ENCODE results near the gene COL5A1. TPM values are rescaled to one million over a fixed set of nuclear protein-coding genes. Genes with fewer than 3 reads are reported as not detected.

COL5A1 gene
- total RNA-seq, 1 donor from 2014 or later = 87.1 TPM

DNA sequence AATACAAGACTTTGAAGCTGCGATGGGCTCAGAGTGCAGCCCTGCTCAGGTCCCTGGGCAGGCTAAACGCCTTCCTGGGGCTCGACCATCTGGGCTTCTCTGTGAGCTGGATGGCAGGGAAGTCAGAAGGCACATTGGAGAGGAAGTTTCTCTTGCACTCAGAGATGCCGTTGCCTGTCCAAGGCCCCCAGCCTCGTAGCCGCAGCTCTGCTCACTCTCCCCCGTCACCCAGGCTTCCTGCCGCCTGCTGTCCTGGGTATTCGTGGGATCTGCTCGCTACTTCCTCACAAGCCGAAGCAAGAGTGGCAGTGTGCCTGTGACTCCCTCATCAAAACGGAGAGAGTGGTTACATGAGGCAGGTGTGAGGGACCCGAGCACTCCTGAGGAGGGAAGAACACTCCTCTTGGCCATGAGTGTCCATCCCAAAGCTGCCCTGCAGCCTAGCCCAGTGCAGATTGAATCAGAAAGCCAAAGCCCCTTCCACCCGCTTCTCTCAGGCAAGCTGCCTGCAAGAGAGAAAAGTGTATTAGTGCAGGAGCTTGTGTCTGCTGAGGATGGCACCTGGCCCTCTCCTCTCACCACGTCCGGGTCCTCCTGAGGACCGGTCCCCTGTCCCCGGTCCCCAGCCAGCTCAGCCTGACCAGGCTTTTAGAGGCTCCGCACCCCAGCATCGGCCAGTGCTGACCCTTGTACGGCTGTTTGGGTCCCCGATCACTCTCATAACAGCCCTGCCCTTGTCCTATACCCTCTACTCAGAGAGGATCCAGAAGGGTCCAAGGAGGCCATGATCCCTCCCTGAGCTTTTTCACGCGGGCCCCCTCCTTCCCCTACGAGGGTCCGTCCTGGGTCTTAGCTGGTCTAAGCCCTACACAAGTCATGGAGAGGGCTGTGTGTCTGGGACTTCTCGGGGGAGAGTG is 246.3 kb downstream of the COL5A1 start:
- no peak for DNase-seq (ENCODE audit: low read depth, low spot score)

DNA sequence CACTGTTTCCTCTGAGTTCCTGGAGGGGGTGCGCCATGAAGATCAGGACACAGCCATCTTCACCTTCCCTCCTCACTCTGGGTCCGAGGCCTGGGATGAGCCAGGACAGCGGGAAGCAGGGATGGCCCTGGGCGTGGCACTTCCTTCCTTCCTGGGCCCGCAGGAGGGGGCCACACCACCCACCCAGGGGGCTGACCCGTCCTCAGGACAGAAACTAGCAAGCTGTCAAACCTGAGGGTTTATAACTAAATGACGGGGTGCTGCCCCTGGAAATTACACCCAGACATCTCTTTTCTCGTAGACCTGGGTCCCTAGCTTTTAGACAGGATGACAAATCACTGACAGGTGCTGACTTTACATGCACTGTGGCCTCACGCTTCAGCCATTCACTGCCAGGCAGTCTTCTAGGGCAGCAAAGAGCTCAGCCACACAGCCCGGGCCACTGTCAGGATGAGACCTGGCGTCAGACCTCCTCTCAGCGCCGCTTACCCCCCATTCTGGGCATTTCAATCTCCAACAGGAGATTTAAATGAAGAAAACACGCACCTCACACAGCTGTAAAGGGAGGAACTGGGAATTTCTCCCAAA is 247.1 kb downstream of the COL5A1 start:
- DNase-seq (ENCODE audit: low read depth, low spot score) = no peak

DNA sequence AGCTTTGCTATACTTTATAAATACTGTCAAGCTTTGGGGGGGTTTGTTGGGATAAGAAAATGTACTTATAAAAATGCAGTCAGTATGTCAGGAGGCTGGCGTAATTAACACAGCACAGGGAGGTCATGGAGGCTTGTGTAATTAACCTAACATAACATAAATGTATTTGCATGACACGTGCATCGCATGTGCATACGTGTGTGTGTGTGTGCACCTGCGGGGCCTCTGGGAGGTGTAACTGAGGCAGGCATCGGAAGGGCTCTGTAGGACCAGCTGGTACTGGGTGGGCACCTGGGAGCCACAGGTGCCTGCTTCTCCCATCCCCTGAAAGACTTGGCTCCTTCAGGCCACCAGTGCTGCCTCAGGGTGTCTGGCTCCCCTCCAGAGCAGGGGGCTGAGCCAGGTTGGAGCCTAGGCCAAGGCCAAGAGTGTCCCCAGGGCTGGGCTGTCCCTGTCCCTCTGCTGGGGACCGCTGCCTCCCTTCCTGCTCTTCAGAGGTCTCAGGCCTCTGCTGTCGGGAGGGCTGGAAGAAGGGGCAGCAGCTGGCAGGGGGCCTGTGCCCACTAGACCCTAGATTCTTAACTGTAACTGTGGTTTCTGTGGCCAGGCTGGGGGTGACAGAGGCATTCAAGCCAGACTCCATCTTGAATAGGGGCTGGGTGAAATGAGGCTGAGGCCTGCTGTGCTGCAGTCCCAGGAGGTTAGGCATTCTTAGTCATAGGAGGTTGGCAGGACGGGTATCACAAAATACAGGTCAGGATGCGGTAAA is 248.0 kb downstream of the COL5A1 start:
- DNase-seq (ENCODE audit: low read depth, low spot score) = no peak

DNA sequence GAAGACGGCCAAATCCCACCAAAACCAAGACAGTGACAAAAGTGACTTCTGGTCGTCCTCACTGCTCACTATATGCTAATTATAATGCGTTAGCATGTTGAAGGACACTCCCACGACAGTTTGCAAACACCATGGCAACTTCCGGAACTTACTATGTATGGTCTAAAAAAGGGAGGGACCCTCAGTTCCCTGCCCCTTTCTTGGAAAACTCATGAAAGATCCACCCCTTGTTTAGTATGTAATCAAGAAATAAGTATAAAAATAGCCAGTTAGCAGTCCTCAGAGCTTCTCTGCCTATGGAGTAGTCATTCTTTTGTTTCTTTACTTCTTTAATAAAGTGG is 248.5 kb downstream of the COL5A1 start:
- DNase-seq (ENCODE audit: low read depth, low spot score) = no peak

DNA sequence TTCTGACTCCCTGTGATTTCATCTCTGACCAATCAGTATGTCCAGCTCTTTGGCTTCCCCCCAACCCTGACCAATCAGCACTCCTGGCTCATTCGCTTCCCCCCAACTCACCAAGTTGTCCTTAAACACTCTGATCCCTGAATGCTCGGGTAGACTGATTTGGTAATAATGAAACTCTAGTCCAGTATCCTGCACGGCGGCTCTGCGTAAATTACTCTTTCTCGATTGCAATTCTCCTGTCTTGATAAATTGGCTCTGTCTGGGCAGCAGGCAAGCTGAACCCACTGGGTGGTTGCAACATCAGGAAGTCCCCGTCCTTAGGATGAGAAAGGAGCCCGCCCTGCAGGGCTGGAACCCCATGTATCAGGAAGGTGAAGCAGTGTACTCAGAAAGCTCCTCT is 249.4 kb downstream of the COL5A1 start:
- DNase-seq (ENCODE audit: low read depth, low spot score) = no peak

DNA sequence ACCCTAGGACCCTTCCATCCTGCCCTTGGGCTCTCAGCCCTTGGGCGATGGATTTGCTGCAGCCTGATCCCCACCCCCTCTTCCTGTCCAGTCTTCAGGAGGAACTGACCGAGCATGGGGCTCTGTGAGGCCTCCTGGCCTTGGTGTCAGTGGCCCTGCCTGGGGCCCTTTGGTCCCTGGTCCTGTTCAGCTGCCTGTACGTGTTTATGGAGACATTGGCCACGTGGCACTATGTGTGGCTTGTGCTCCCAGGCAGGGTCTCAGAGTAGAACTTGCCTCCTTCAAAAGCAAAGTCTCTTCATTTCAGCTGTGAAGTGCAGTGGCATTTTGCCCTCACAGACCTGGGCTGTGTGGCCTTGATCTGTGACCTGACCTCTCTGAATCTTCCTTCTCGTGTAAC is 250.1 kb downstream of the COL5A1 start:
- no peak for DNase-seq (ENCODE audit: low read depth, low spot score)

DNA sequence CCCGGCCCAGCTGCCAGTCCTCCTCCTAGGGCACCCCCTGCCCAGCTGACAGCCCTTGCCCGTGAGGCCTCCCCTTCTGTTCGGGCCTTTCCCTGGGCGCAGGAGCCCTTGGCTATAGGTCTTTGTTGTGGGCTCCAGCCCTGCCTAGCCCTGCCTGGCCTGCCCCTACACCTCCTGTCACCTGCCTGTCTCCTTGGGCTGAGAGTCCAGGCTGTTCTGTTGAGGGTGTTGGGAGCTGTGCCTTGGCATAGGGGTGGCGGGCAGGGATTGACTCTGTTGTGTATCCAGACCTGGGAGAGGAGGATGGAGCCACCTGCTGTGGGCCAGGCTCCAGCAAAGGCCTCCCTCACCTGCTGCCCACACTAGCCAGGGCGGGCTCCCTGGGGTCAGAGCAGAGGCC is 250.6 kb downstream of the COL5A1 start:
- no peak for DNase-seq (ENCODE audit: low read depth, low spot score)

DNA sequence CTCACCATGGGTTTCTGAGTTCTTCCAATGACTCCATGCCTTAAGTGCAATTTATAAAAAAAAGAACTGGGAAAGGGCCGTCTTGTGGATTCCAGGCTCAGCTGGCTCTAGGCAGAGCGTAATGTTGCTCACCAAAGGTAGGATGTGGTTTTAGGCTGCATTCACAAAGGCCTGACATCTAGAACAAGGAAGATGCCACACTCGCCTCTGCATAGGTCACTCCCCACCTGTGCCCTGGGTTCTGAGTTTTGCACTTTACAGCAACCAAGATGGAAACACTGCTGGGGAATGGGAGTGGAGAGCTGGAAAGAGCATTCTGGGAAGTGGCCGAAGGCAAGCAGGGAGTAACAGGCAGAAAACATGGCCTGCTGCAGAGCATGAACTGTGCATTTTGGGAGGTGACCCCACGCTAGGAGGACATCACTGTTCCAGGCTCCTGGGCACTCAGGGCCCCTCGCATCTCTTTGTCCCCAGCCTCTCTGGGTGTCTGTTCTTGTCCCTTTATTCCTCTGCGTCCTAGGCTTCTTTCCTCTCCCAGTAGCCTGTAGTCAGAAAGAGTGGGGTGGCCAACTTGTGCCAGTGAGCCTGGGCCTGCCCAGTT is 251.3 kb downstream of the COL5A1 start:
- DNase-seq (ENCODE audit: low read depth, low spot score) = no peak

Other genes starting within 250 kb of the COL5A1 start
- not detected in 2 replicates for gene FCN2, start 239.0 kb downstream of the COL5A1 start, total RNA-seq